Fibroblast of lung (primary cell): ENCODE results near the gene RND3. TPM values are rescaled to one million over a fixed set of nuclear protein-coding genes. Genes with fewer than 3 reads are reported as not detected.
A peak's percentile ranks its signal among the peaks of the same experiment; 100 is the strongest.

ENCODE experiments used
- DNase-seq, 2 donors: peaks; one replicate each; pipeline versions ENCODE4 v3.0.0 to v3.0.0-alpha.2; 2010; ENCODE audit warnings: low read depth in 2 of 2
- H2AFZ ChIP-seq: 2 replicates; pipeline ENCODE4 v1.5.1; 2012; ENCODE audit warnings: low read length, control low read depth, inconsistent platforms
- H3K27ac ChIP-seq: 2 replicates; pipeline ENCODE4 v1.5.1; 2011; ENCODE audit warnings: low read length, control low read depth; ENCODE audit not compliant: insufficient read depth
- H3K27me3 ChIP-seq: 2 replicates; pipeline ENCODE4 v1.5.1; 2011; ENCODE audit warnings: mild to moderate bottlenecking, low read length; ENCODE audit not compliant: control insufficient read depth, insufficient read depth
- H3K36me3 ChIP-seq: 2 replicates; pipeline ENCODE4 v1.5.1; 2011; ENCODE audit warnings: low read length; ENCODE audit not compliant: control insufficient read depth, insufficient read depth
- H3K4me1 ChIP-seq: 2 replicates; pipeline ENCODE4 v1.5.1; 2011; ENCODE audit warnings: low read length; ENCODE audit not compliant: control insufficient read depth, insufficient read depth; ENCODE audit errors: extremely low read depth
- H3K4me2 ChIP-seq: 2 replicates; pipeline ENCODE4 v1.5.1; 2011; ENCODE audit warnings: low read length, control low read depth; ENCODE audit not compliant: insufficient read depth; ENCODE audit errors: extremely low read depth
- H3K4me3 ChIP-seq, 4 experiments: fragments of 200-600 bp in 1 of 4; sonication (generic) in 1 of 4; replicated peaks in 1 of 4; 2 replicates each; pipeline ENCODE4 v1.5.1; 2011 to 2016; ENCODE audit warnings: low read length in 4 of 4, low read depth in 3 of 4, mild to moderate bottlenecking in 3 of 4, control low read depth in 2 of 4, inconsistent platforms in 1 of 4, mixed read lengths in 1 of 4; ENCODE audit not compliant: insufficient read depth in 1 of 4; ENCODE audit errors: control extremely low read depth in 1 of 4
- H3K79me2 ChIP-seq: 2 replicates; pipeline ENCODE4 v1.5.1; 2012; ENCODE audit warnings: mild to moderate bottlenecking, low read length, inconsistent platforms; ENCODE audit not compliant: control insufficient read depth, insufficient read depth
- H3K9ac ChIP-seq: 2 replicates; pipeline ENCODE4 v1.5.1; 2011; ENCODE audit warnings: mild to moderate bottlenecking, low read length, control low read depth; ENCODE audit not compliant: insufficient read depth
- H3K9me3 ChIP-seq: 2 replicates; pipeline ENCODE4 v1.5.1; 2012; ENCODE audit warnings: low read depth, low read length; ENCODE audit not compliant: control insufficient read depth, insufficient read depth
- H4K20me1 ChIP-seq: 2 replicates; pipeline ENCODE4 v1.5.1; 2011; ENCODE audit warnings: low read length; ENCODE audit not compliant: control insufficient read depth, insufficient read depth; ENCODE audit errors: extremely low read depth
- CTCF ChIP-seq, 2 donors: IDR thresholded peaks in 1 of 2; conservative IDR thresholded peaks in 1 of 2; 1 replicate in 1 of 2; 2 replicates in 1 of 2; pipeline ENCODE4 v1.5.1; 2011 to 2012; ENCODE audit warnings: low read length in 2 of 2, control low read depth in 1 of 2, inconsistent platforms in 1 of 2, low read depth in 1 of 2, mild to moderate bottlenecking in 1 of 2
- EZH2 ChIP-seq: IDR thresholded peaks from 2 replicates; pipeline ENCODE4 v1.5.1; 2012; ENCODE audit warnings: low read length, control low read depth, mild to moderate bottlenecking; ENCODE audit errors: missing control alignments
- polyA plus RNA-seq, 2 donors: library from polyadenylated mRNA; depleted of rRNA in 1 of 2; stranded (reverse) in 1 of 2; unstranded in 1 of 2; fragments of >200 nt; gene quantifications; 2 replicates each; pipeline ENCODE4 v1.2.1, GENCODE V29; 2011 to 2012; ENCODE audit warnings: missing spikeins in 1 of 2
- total RNA-seq: library from RNA; depleted of rRNA; stranded (reverse); fragments of >200 nt; gene quantifications from 2 replicates; pipeline ENCODE4 v1.2.1, GENCODE V29; 2014

The RND3 gene
- total and polyA plus RNA-seq, 2 donors (not counting 1 experiment from before 2014, with no cell fraction given), result 363 to 1,405 TPM

GRCh38 chr2:150528861-150529801, 41.7 kb upstream of the RND3 start:
- Histone ChIP-seq H2AFZ (no peak overlapping the region), H3K4me3 (peak overlapping the region in 1 of 4 experiments; percentile 36), H4K20me1 (no peaks in the 10 kb centered on the region), H3K27me3 (no peaks in the 10 kb centered on the region), H3K4me2 (peak overlapping the region; percentile 78), H3K79me2 (no peaks in the 10 kb centered on the region), H3K27ac (peak overlapping the region; percentile 76), H3K9ac (no peak overlapping the region), H3K36me3 (no peaks in the 10 kb centered on the region), H3K4me1 (peaks cover 27% of the 10 kb centered on the region), H3K9me3 (no peaks in the 10 kb centered on the region)
- no peak for TF ChIP-seq EZH2
- no peak for TF ChIP-seq CTCF (conservative IDR thresholded peaks at IDR 0.05 in 1 of 2, IDR thresholded peaks at IDR 0.05 in 1 of 2; ENCODE audit: low read depth in 1 of 2, low read length in 2 of 2)
- DNase-seq, result peak; percentile 67 to 83

- no peak overlapping the region for H3K4me3 ChIP-seq
- no peaks in the 10 kb centered on the region for H3K9me3 ChIP-seq
- peak overlapping the region; percentile 89 for H3K27ac ChIP-seq
- peak overlapping the region; percentile 36 for H3K9ac ChIP-seq
- H4K20me1 ChIP-seq, result no peaks in the 10 kb centered on the region
- DNase-seq, result peak; percentile 90 to 97
- no peaks in the 10 kb centered on the region for H3K36me3 ChIP-seq
- TF ChIP-seq CTCF (conservative IDR thresholded peaks at IDR 0.05 in 1 of 2, IDR thresholded peaks at IDR 0.05 in 1 of 2; ENCODE audit: low read depth in 1 of 2, low read length in 2 of 2) (no peak), EZH2 (no peak)
- no peaks in the 10 kb centered on the region for H3K27me3 ChIP-seq
- H3K4me2 ChIP-seq, result no peak overlapping the region
- H2AFZ ChIP-seq, result no peak overlapping the region
- no peaks in the 10 kb centered on the region for H3K79me2 ChIP-seq
- H3K4me1 ChIP-seq, result peaks cover 15% of the 10 kb centered on the region
These were observed 39.4 kb upstream of the RND3 start for GRCh38 chr2:150526827-150527226.

GRCh38 chr2:150526006-150526405, 38.5 kb upstream of the RND3 start:
- Histone ChIP-seq H2AFZ (no peak overlapping the region), H3K27ac (peak overlapping the region; percentile 89), H3K36me3 (no peaks in the 10 kb centered on the region), H3K4me2 (no peak overlapping the region), H3K27me3 (no peaks in the 10 kb centered on the region), H3K4me1 (peaks cover 17% of the 10 kb centered on the region), H3K4me3 (no peak overlapping the region), H4K20me1 (no peaks in the 10 kb centered on the region), H3K9ac (no peak overlapping the region), H3K79me2 (no peaks in the 10 kb centered on the region), H3K9me3 (no peaks in the 10 kb centered on the region)
- TF ChIP-seq CTCF (conservative IDR thresholded peaks at IDR 0.05 in 1 of 2, IDR thresholded peaks at IDR 0.05 in 1 of 2; ENCODE audit: low read depth in 1 of 2, low read length in 2 of 2) (no peak), EZH2 (no peak)
- DNase-seq, result no peak
